K562 (cell line): ENCODE measurements around the gene CLSTN1.

Source experiments
- BDP1 ChIP-seq: IDR thresholded peaks from 3 replicates; pipeline ENCODE4 v1.6.1; 2011; ENCODE audit not compliant: insufficient read length, insufficient read depth
- RB1 ChIP-seq: fragments of 450-650 bp; IDR thresholded peaks from 2 replicates; pipeline ENCODE4 v1.6.1; 2017; ENCODE audit warnings: low read depth, mild to moderate bottlenecking
- TF ChIP-seq, protein P1 (sequence below): sonication (generic); formaldehyde crosslinking; IDR thresholded peaks from 2 replicates; pipeline ENCODE4 v1.8.1; 2023; ENCODE audit warnings: mild to moderate bottlenecking, missing genetic modification reagents

DNA sequence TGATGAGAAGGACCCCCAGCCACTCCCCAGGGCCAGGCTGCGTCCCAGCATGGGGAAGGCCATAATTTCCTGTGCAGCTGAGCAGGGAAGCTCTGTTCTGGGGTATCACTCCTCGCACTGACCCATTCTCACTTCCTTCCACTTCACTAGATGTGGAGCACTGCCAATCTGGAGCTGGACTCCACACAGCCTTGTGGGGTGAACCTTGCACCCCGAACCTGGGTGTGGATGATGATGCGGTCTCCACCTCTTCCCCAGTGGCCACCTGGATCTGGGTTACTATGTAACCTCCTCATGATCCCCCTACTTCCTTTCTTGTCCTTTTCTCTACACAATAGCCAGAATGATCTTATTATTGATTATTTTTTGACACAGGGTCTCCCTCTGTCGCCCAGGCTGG, 49.6 kb upstream of the CLSTN1 start:
- TF ChIP-seq RB1 (no peak), BDP1 (no peak)
- TF ChIP-seq, protein P1, sequence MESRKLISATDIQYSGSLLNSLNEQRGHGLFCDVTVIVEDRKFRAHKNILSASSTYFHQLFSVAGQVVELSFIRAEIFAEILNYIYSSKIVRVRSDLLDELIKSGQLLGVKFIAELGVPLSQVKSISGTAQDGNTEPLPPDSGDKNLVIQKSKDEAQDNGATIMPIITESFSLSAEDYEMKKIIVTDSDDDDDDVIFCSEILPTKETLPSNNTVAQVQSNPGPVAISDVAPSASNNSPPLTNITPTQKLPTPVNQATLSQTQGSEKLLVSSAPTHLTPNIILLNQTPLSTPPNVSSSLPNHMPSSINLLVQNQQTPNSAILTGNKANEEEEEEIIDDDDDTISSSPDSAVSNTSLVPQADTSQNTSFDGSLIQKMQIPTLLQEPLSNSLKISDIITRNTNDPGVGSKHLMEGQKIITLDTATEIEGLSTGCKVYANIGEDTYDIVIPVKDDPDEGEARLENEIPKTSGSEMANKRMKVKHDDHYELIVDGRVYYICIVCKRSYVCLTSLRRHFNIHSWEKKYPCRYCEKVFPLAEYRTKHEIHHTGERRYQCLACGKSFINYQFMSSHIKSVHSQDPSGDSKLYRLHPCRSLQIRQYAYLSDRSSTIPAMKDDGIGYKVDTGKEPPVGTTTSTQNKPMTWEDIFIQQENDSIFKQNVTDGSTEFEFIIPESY (CRISPR knock-in tag) = no peak
